D341Med (cell line): Measurements from ENCODE around the gene CCDC88A.

Experiments used
- DNase-seq: peaks from one replicate; pipeline ENCODE4 v3.0.0; 2012; ENCODE audit warnings: low spot score

Gene CCDC88A

DNA sequence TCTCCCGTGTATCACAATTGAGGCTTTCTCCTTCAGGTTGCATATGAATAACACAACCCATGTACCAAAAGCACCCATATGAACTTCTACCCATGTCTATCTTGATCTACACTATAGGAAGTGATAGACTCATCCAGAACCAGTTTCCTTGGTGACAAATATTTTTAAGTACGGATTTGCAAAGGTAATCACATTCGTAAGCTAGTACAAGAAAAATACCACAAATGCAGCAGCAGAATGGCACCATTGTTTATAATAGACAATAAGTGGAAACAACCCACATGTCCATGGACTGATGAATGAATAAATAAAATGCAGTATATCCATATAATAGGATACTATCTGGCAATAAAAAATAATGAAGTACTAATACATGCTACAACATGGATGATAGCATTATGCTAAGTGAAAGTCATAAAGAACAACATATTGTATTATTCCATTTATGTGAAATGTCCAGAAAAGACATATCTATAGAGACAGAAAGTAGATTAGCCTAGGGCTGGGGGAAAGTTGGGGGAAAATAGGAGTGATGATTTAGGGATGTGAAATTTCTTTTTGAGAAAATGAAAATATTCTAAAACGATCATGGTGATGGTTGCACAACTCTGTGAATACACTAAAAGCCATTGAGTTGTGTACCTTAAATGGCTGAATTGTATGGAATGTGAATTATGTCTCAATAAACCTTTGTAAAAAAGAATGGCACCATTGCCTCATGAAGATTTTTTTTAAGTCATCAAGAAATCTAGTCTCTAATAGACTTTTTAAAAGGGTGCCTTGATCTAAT lies 3.4 kb upstream of the CCDC88A start:
- no peak for DNase-seq

DNA sequence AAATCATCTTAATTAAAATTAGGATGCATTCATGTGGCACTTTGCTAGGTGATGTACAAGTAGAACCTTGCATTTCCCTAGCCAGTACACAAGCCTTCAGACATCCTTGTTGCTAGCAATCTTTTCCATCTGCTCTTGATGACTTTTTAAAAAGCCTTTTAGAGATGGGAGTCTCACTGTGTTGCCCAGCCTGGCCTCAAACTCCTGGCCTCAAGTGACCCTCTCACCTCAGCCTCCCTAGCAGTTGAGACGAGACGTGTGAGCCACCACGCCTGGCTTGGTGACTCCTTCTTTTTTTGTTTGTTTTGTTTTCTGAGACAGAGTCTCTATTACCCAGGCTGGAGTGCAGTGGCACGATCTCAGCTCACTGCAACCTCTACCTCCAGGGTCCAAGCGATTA lies 1.7 kb upstream of the CCDC88A start:
- DNase-seq: no peak

DNA sequence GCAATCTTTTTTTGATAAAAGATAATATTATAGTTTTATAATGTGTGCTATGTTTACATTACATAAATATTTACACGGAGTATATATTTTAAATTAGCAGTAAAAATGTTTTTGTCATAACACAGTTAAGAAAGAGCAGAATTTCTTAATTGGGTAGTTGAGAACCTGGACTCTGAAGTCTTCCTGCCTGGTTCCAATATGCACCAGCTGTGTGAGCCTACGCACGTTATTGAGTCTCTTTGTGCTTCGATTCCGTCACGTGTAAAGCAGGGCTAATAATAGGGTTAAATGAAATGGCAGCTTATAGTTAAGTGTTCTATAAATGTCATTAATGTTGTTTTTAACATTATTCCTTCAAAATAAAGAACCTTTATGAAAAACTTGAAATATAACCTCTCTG lies 1.2 kb upstream of the CCDC88A start:
- DNase-seq: no peak

DNA sequence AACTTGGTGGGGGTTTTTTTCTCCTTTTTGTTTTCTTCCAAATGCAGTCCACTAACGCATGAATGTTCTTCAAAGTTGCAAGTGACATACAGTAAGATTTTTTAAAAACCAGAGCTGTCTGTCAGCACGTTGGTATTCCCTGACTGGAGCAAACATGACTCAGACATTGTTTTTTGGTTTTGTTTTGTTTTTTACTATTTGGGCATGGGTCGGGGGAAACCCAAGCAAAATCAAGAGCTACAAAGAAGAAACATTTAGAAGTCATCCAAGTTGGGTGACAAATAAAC lies 726 bp upstream of the CCDC88A start:
- no peak for DNase-seq

DNA sequence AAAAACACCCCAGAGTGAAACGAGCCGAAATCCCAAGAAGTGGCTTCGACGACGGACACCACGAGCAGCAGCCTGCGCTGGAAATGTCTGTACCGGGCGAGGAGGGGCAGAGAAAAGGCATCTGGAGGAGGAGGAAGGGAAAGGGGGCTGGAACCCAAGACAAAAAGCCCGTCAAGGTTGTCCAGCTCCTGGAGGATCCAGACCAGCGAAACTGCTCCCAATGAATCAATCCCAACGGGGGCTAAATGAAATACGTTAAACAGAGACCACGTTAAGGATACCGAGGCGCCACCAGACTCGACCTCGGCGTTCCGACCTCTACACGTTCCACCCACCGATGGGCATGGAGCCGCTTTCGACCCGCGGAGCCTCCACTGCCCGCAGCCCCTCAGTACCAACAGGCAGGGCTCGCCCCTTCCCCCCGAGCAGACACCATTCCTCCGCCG lies 400 bp downstream of the CCDC88A start:
- peak; percentile 52 for DNase-seq

- DNase-seq: no peak
These were observed 984 bp downstream of the CCDC88A start for GRCh38 chr2:55418512-55419232.

GRCh38 chr2:55418072-55418471 lies 1.6 kb downstream of the CCDC88A start:
- no peak for DNase-seq

- no peak for DNase-seq
These were observed 2.7 kb downstream of the CCDC88A start for GRCh38 chr2:55416786-55417568.

- no peak for DNase-seq
These were observed 4.4 kb downstream of the CCDC88A start for GRCh38 chr2:55415300-55415699.

DNA sequence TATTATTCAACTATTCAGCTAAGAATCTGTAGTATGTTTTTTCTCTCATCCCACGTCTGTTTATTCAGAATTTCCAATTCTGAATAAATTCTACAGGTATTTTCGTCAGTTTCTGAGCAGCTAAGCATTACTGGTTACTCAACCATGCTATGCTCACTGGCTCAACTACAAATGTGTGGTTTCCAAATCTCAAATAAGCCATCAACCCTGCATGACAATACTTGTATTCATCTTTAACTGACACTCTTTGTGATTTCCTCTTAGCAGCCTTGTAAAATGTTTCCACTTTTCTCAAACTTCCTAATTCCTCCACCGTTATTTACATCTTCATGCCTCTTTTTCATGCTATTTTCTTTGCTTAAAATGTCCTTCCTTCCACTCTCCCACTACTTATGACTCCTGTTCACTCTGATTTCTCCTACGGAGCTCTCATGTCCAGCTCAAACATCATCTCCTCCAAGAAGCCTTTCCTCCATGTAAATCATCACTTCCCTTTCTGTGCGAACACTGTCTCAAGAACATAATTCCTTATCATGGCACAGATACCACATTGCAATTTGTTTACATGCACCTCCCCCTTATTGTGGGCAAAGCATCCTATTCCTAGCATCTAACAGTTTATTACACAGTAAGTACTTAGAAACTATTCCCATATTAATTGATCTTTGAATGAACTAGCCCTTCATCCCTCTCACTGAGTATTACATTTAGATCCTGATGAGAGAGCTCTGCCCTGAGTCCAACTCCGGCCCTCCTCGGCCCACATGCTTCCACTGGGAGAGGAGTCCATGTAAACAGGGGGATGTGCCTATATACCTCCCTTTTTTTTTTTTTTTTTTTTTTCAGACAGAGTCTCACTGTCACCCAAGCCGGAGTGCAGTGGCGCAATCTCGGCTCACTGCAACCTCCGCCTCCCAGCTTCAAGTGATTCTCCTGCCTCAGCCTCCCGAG lies 10.5 kb downstream of the CCDC88A start:
- DNase-seq: no peak

DNA sequence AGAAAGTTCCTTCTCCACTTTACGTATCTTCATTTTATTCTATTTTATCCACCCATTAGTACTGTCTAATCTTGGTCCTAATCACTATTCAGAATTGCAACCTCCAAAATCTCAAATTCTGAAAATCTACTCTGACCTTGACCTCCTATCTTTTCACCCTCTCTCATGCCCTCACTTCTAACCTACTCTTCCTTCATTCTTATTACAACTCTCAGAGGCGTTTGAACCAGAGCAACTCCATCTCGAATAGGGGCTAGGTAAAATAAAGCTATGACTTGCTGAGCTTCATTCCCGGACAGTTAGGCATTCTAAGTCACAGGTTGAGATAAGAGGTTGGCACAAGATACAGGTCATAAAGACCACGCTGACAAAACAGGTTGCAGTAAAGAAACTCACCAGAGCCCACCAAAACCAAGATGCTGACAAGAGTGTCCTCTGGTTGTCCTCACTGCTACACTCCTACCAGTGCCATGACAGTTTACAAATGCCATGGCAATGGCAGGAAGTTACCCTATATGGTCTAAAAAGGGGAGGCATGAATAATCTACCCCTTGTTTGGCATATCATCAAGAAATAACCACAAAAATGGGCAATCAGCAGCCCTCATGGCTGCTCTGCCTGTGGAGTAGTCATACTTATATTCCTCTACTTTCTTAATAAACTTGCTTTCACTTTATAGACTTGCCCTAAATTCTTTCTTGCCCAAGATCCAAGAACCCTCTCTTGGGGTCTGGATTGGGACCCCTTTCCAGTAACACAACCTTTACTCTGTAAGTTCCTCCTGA lies 11.4 kb downstream of the CCDC88A start:
- no peak for DNase-seq

DNA sequence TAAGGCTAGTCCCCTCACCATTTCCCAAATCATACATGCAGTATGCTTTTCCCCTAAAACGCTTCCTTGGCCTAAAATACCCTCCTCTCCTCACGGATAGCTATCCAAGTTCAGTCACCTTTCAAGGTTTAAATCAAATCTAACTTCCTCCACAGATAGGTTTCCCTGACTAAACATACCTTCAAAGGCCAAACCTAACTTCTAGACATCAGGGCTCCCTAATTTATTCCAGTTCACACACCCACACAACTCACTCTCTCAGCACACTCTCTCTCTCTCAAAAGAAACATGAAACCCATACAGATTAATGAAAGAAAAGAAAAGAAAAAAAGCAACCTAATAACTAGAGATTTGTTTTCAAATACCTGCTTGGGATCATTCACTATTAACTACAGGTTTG lies 14.5 kb downstream of the CCDC88A start:
- no peak for DNase-seq

GRCh38 chr2:55403256-55403998 lies 16.2 kb downstream of the CCDC88A start:
- no peak for DNase-seq

- no peak for DNase-seq
These were observed 18.5 kb downstream of the CCDC88A start for GRCh38 chr2:55401124-55401523.

GRCh38 chr2:55400332-55400731 lies 19.3 kb downstream of the CCDC88A start:
- no peak for DNase-seq

- DNase-seq: no peak
These were observed 19.8 kb downstream of the CCDC88A start for GRCh38 chr2:55399815-55400214.

- no peak for DNase-seq
These were observed 23.7 kb downstream of the CCDC88A start for GRCh38 chr2:55395724-55396605.

DNA sequence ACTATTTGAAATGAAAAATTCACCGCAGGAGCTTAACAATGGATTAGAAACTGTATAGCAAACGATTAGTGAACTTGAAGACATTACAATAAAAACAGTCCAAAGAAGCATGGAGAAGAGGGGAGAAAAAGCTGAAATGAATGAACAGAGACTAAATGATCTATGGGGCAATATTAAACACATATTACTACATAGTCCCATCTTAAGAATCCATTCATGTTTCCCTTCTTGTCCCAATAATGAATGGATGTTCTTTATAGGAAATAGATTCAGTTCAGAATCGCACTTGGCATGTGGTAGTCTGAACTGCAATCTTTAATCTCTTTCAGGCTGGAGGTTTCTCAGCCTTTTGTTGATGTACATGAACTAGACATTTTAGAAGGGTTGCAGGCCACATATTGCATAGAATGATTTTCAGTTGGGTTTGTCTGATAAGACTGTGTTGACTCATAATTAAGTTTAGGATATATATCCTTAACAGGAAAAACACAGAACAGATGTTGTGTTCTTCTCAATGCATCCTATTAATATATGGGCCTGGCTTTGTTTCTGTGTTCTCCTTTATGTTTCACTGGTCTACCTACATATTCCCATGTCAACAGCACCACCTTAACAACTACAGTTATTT lies 27.9 kb downstream of the CCDC88A start:
- DNase-seq: no peak

- DNase-seq: no peak
These were observed 28.5 kb downstream of the CCDC88A start for GRCh38 chr2:55391155-55391554.
